Left renal pelvis (tissue), 4 donors: ENCODE results near the gene ATP6V1E1. TPM values are rescaled to one million over a fixed set of nuclear protein-coding genes. Genes with fewer than 3 reads are reported as not detected.

Experiments
- DNase-seq, 4 donors: peaks; one replicate each; pipeline ENCODE4 v3.0.0-alpha.2; 2013; ENCODE audit warnings: low read depth in 4 of 4, low spot score in 3 of 4
- polyA plus RNA-seq, 4 donors: library from polyadenylated mRNA; unstranded; fragments of 120-200 nt; gene quantifications; one replicate each; pipeline ENCODE4 v1.2.1, GENCODE V29; 2013; ENCODE audit not compliant: insufficient read length in 4 of 4

ATP6V1E1 gene
- polyA plus RNA-seq, 4 donors: 85.0 to 148 (median 130) TPM

DNA sequence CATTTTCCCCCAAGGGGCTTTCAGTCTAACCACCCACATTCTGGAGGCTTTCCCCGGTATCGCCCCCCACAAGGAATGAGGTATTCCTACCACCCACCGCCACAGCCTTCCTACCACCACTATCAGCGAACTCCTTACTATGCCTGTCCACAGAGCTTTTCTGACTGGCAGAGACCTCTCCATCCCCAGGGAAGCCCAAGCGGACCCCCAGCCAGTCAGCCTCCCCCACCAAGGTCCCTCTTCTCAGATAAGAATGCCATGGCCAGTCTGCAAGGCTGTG, 79.9 kb downstream of the ATP6V1E1 start:
- no peak for DNase-seq

DNA sequence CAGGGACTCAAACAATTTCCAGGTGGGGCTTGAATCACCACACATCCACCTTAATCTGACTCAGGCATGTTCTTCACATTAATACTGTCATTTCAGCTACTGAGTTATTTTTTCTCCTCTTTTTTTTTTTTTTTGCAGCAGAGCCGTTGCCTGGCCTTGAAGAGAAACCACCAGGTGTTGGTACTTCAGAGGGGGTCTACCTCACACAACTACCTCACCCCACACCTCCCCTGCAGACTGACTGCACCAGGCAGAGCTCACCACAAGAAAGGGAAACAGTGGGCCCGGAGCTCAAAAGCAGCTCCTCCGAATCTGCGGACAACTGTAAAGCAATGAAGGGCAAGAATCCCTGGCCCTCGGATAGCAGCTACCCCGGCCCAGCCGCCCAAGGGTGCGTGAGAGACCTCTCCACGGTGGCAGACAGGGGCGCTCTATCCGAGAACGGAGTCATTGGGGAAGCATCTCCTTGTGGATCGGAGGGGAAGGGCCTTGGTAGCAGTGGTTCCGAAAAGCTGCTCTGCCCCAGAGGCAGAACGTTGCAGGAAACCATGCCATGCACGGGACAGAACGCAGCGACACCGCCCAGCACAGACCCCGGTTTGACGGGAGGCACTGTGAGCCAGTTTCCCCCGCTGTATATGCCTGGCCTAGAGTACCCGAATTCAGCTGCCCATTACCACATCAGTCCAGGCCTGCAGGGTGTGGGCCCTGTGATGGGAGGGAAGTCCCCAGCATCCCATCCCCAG, 80.4 kb downstream of the ATP6V1E1 start:
- DNase-seq: no peak

GRCh38 chr22:17542452-17542851, 86.1 kb downstream of the ATP6V1E1 start:
- no peak for DNase-seq

Other genes with a start within 250 kb of the ATP6V1E1 start
- 1 to 10 TPM in 3 of 4 donors, under 1 TPM in 1; 0.31 to 2.0 (median 1.6) TPM for gene SLC25A18, start 65.3 kb downstream of the ATP6V1E1 start, polyA plus RNA-seq
- 10 to 100 TPM; 26.2 to 49.0 (median 44.2) TPM for gene BCL2L13, start 10.0 kb upstream of the ATP6V1E1 start, polyA plus RNA-seq
- gene BID, start 145.7 kb upstream of the ATP6V1E1 start, polyA plus RNA-seq: 10 to 100 TPM; 10.9 to 25.4 (median 17.2) TPM